Gastroesophageal sphincter (tissue), 4 donors: ENCODE measurements around the gene TBL2. TPM values are rescaled to one million over a fixed set of nuclear protein-coding genes. Genes with fewer than 3 reads are reported as not detected.
"Not testable (repeated sequence)": the region's sequence is repeated elsewhere in the genome, so short reads cannot be mapped to it uniquely, and the experiment has no call there.

Source experiments
- ATAC-seq: fragments of 150-250 bp; one replicate; pipeline ENCODE4 v1.9.1; 2016; ENCODE audit warnings: mild to moderate bottlenecking, moderate library complexity
- H3K27ac ChIP-seq, 4 donors: fragments of 200-600 bp; sonication (generic) in 3 of 4; 1 replicate in 3 of 4; 2 replicates in 1 of 4; pipeline ENCODE4 v1.5.1; 2016 to 2019
- H3K27me3 ChIP-seq: fragments of 200-600 bp; sonication (generic); one replicate; pipeline ENCODE4 v1.5.1; 2019
- H3K36me3 ChIP-seq, 2 donors: fragments of 200-600 bp; sonication (generic); one replicate each; pipeline ENCODE4 v1.5.1; 2019; ENCODE audit warnings: control low read depth in 1 of 2
- H3K4me1 ChIP-seq, 3 donors: fragments of 200-600 bp; sonication (generic); 1 replicate in 2 of 3; 2 replicates in 1 of 3; pipeline ENCODE4 v1.5.1; 2016 to 2019; ENCODE audit warnings: control low read depth in 2 of 3
- H3K4me3 ChIP-seq, 2 donors: fragments of 200-600 bp; sonication (generic); one replicate each; pipeline ENCODE4 v1.5.1; 2019; ENCODE audit warnings: mild to moderate bottlenecking in 1 of 2, moderate library complexity in 1 of 2
- H3K9me3 ChIP-seq, 3 donors: fragments of 200-600 bp; sonication (generic); one replicate each; pipeline ENCODE4 v1.5.1; 2017 to 2019; ENCODE audit warnings: control low read depth in 2 of 3
- CTCF ChIP-seq, 4 experiments: fragments of 200-600 bp in 2 of 4; fragments of 450-650 bp in 2 of 4; sonication (generic) in 1 of 4; IDR thresholded peaks; one replicate each; pipeline ENCODE4 v1.5.1; 2017 to 2019; ENCODE audit warnings: antibody characterized with exemption in 4 of 4, mild to moderate bottlenecking in 2 of 4, moderate library complexity in 2 of 4
- EP300 ChIP-seq: sonication (generic); formaldehyde crosslinking; IDR thresholded peaks from one replicate; pipeline ENCODE4 v1.6.1; 2017; ENCODE audit warnings: antibody characterized with exemption, mild to moderate bottlenecking
- POLR2A ChIP-seq, 2 donors: fragments of 450-650 bp; IDR thresholded peaks; one replicate each; pipeline ENCODE4 v1.6.1; 2017; ENCODE audit warnings: antibody characterized with exemption in 2 of 2, mild to moderate bottlenecking in 2 of 2, moderate library complexity in 1 of 2
- POLR2AphosphoS5 ChIP-seq: sonication (generic); formaldehyde crosslinking; IDR thresholded peaks from one replicate; pipeline ENCODE4 v1.6.1; 2017; ENCODE audit warnings: antibody characterized with exemption
- whole genome bisulfite sequencing, 2 donors: methylation state at CpG; one replicate each; pipeline ENCODE4 v1.1.5; 2018; ENCODE audit warnings: low coverage in 1 of 2; 5-methylcytosine and 5-hydroxymethylcytosine counted together
- total RNA-seq, 4 donors: library from RNA; depleted of rRNA; stranded (reverse); fragments of >200 nt; gene quantifications; one replicate each; pipeline ENCODE4 v1.1.0, GENCODE V29; 2016

Gene TBL2
- total RNA-seq, 4 donors from 2014 or later, result 19.1 to 32.5 (median 28.9) TPM

GRCh38 chr7:73611017-73611555 is 32.7 kb upstream of the TBL2 start:
- no peaks in the 10 kb centered on the region for H3K36me3 ChIP-seq
- peaks cover 0 to 19% (median 3%) of the 10 kb centered on the region in 3 donors for H3K4me1 ChIP-seq
- TF ChIP-seq CTCF (IDR thresholded peaks at IDR 0.05), result no peak
- TF ChIP-seq POLR2AphosphoS5, result no peak
- no peak for TF ChIP-seq EP300
- no peak for TF ChIP-seq POLR2A (IDR thresholded peaks at IDR 0.05)
- WGBS, 2 donors, result 71 to 78% methylated on average over 3 to 5 of the region's 11 CpGs
- H3K27ac ChIP-seq, result no peak overlapping the region
- ATAC-seq, result no peak
- H3K4me3 ChIP-seq, result no peak overlapping the region
- no peaks in the 10 kb centered on the region for H3K9me3 ChIP-seq
- peaks cover 72% of the 10 kb centered on the region for H3K27me3 ChIP-seq

GRCh38 chr7:73610105-73610504 is 31.7 kb upstream of the TBL2 start:
- no peak for ATAC-seq

GRCh38 chr7:73607692-73607983 is 29.3 kb upstream of the TBL2 start:
- WGBS, 2 donors, result 39 to 48% methylated on average over 4 of the region's 5 CpGs
- peaks cover 0 to 11% (median 3%) of the 10 kb centered on the region in 3 donors for H3K4me1 ChIP-seq

More at GRCh38 chr7:73610105-73610504, 31.7 kb upstream of the TBL2 start:
- Histone ChIP-seq H3K4me3 (no peak overlapping the region), H3K36me3 (no peaks in the 10 kb centered on the region), H3K9me3 (no peaks in the 10 kb centered on the region), H3K4me1 (peaks cover 0 to 19% (median 3%) of the 10 kb centered on the region in 3 donors), H3K27me3 (peaks cover 73% of the 10 kb centered on the region), H3K27ac (no peak overlapping the region)
- WGBS, 2 donors, result 71 to 78% methylated on average over 3 to 4 of the region's 4 CpGs
- TF ChIP-seq CTCF (IDR thresholded peaks at IDR 0.05) (no peak), POLR2AphosphoS5 (no peak)

GRCh38 chr7:73606801-73607691 is 28.7 kb upstream of the TBL2 start:
- ATAC-seq, result peak; percentile 65

More at GRCh38 chr7:73607692-73607983, 29.3 kb upstream of the TBL2 start:
- H3K27ac ChIP-seq, H3K4me3 ChIP-seq, H3K36me3 ChIP-seq, H3K9me3 ChIP-seq, ATAC-seq: not testable (repeated sequence)
- peaks cover 57% of the 10 kb centered on the region for H3K27me3 ChIP-seq

More at GRCh38 chr7:73606801-73607691, 28.7 kb upstream of the TBL2 start:
- 3 to 7% methylated on average over 6 to 11 of the region's 36 CpGs for WGBS, 2 donors
- Histone ChIP-seq H3K36me3 (no peaks in the 10 kb centered on the region), H3K4me3 (no peak overlapping the region), H3K27ac (no peak overlapping the region), H3K9me3 (no peaks in the 10 kb centered on the region), H3K4me1 (peaks cover 0 to 10% (median 3%) of the 10 kb centered on the region in 3 donors), H3K27me3 (peaks cover 56% of the 10 kb centered on the region)
- TF ChIP-seq POLR2A (IDR thresholded peaks at IDR 0.05) (no peak), POLR2AphosphoS5 (no peak), EP300 (no peak), CTCF (IDR thresholded peaks at IDR 0.05) (peak in 3 of 4 experiments; percentile 87 to 97 (median 88))
